ENCODE results near the gene NAALAD2.
"Not testable (repeated sequence)": the region's sequence is repeated elsewhere in the genome, so short reads cannot be mapped to it uniquely, and the experiment has no call there.

- not testable (repeated sequence) for TF ChIP-seq CTCF (conservative IDR thresholded peaks at IDR 0.05; ENCODE audit: low read depth, low read length); EZH2 (IDR thresholded peaks at IDR 0.05; ENCODE audit: borderline replicate concordance, low read depth, low read length, poor library complexity, severe bottlenecking)
Observed at GRCh38 chr11:90085650-90086049, 48.8 kb upstream of the NAALAD2 start, which contains the start of gene UBTFL1.
